Stimulated activated CD8-positive, alpha-beta memory T cell treated with anti-CD3 and anti-CD28 coated beads, Interleukin-4, amount 100 ng/mL, for 1 hour (primary cell): ENCODE data around the gene RNF113A.
A peak's percentile ranks its signal among the peaks of the same experiment; 100 is the strongest.
"Not testable (repeated sequence)": the region's sequence is repeated elsewhere in the genome, so short reads cannot be mapped to it uniquely, and the experiment has no call there.

ENCODE experiments used
- DNase-seq, 2 donors: peaks; one replicate each; pipeline ENCODE4 v3.0.0-alpha.2; 2020; ENCODE audit warnings: low read depth in 2 of 2, low spot score in 1 of 2

Gene RNF113A

GRCh38 chrX:119871599-119872395 is at the start of gene RNF113A, which contains the start of gene NDUFA1:
Gene RNF113A, minus strand, starts transcription at chrX:119871733. Its CDS starts 120 bp downstream, at chrX:119871613.
Gene NDUFA1, plus strand, starts transcription at chrX:119871832. Its CDS starts 80 bp downstream, at chrX:119871912.
- peak; percentile 53 to 72 for DNase-seq

GRCh38 chrX:119919835-119920585 is 48.5 kb upstream of the RNF113A start:
- no peak for DNase-seq

GRCh38 chrX:119917877-119918276 is 46.3 kb upstream of the RNF113A start:
- no peak for DNase-seq

GRCh38 chrX:119916310-119916709 is 44.8 kb upstream of the RNF113A start:
- DNase-seq: no peak

- DNase-seq: no peak
Observed at GRCh38 chrX:119900976-119901375, 29.4 kb upstream of the RNF113A start.

GRCh38 chrX:119899125-119899524 is 27.6 kb upstream of the RNF113A start:
- no peak for DNase-seq

- DNase-seq: no peak
Observed at GRCh38 chrX:119895843-119896326, 24.4 kb upstream of the RNF113A start, which contains the start of gene AKAP14. Gene AKAP14, plus strand, starts transcription at chrX:119895893. Its CDS starts 7,331 bp downstream, at chrX:119903224.

- DNase-seq: not testable (repeated sequence)
Observed at GRCh38 chrX:119891961-119892692, 20.6 kb upstream of the RNF113A start.

- DNase-seq: not testable (repeated sequence)
Observed at GRCh38 chrX:119890626-119891025, 19.1 kb upstream of the RNF113A start.

GRCh38 chrX:119887721-119888425 is 16.3 kb upstream of the RNF113A start:
- DNase-seq: peak in 1 of 2 donors; percentile 17

- DNase-seq: no peak
Observed at GRCh38 chrX:119885554-119886428, 14.3 kb upstream of the RNF113A start.

GRCh38 chrX:119880552-119881437 is 9.3 kb upstream of the RNF113A start:
- no peak for DNase-seq

GRCh38 chrX:119880076-119880475 is 8.5 kb upstream of the RNF113A start:
- no peak for DNase-seq

GRCh38 chrX:119878740-119879139 is 7.2 kb upstream of the RNF113A start:
- DNase-seq: no peak

- DNase-seq: no peak
Observed at GRCh38 chrX:119871245-119871598, 311 bp downstream of the RNF113A start.

- peak in 1 of 2 donors; percentile 9 for DNase-seq
Observed at GRCh38 chrX:119870626-119871131, 854 bp downstream of the RNF113A start.

- DNase-seq: no peak
Observed at GRCh38 chrX:119853444-119853843, 18.1 kb downstream of the RNF113A start.
